ENCODE results near the gene EHD4.

GRCh38 chr15:41980654-41981323 is 8.4 kb upstream of the EHD4 start:
- TF ChIP-seq CTCF (optimal IDR thresholded peaks at IDR 0.05 in 1 of 3, IDR thresholded peaks at IDR 0.05 in 1 of 3, conservative IDR thresholded peaks at IDR 0.05 in 1 of 3; ENCODE audit: extremely low read depth in 1 of 3, insufficient read depth in 2 of 3, low read length in 3 of 3) (no peak), EZH2 (IDR thresholded peaks at IDR 0.05; ENCODE audit: low read length) (no peak)
